Effector CD8-positive, alpha-beta T cell (primary cell): Measurements from ENCODE around the gene HMGCR.

Source experiments
- DNase-seq: peaks from one replicate; lab custom pipeline; 2025; lab: John Stamatoyannopoulos, UW

Gene HMGCR

GRCh38 chr5:75381456-75381855 lies 44.4 kb downstream of the HMGCR start:
- DNase-seq, result no peak

- DNase-seq, result no peak
Observed at GRCh38 chr5:75384218-75384617, 47.2 kb downstream of the HMGCR start.

GRCh38 chr5:75387806-75388205 lies 50.8 kb downstream of the HMGCR start:
- no peak for DNase-seq

- DNase-seq, result no peak
Observed at GRCh38 chr5:75389430-75389829, 52.4 kb downstream of the HMGCR start.

GRCh38 chr5:75395277-75395676 lies 58.3 kb downstream of the HMGCR start:
- no peak for DNase-seq

- DNase-seq, result no peak
Observed at GRCh38 chr5:75405296-75405695, 68.3 kb downstream of the HMGCR start.
